H9 (cell line): Measurements from ENCODE around the gene CDH13. TPM values are rescaled to one million over a fixed set of nuclear protein-coding genes. Genes with fewer than 3 reads are reported as not detected.

Experiments used
- DNase-seq: peaks from one replicate; pipeline ENCODE4 v3.0.0-alpha.2; 2017
- H2AFZ ChIP-seq: one replicate; pipeline ENCODE4 v1.6.1; 2013; ENCODE audit warnings: mild to moderate bottlenecking, low read length, control low read depth, moderate library complexity
- H2AK5ac ChIP-seq: 2 replicates; pipeline ENCODE4 v1.6.1; 2013; ENCODE audit warnings: low read length, control low read depth, mixed read lengths; ENCODE audit not compliant: insufficient read length
- H2BK120ac ChIP-seq: one replicate; pipeline ENCODE4 v1.6.1; 2013; ENCODE audit warnings: low read depth, mild to moderate bottlenecking, low read length, control low read depth, inconsistent platforms; ENCODE audit not compliant: poor library complexity, severe bottlenecking
- H2BK12ac ChIP-seq: 2 replicates; pipeline ENCODE4 v1.6.1; 2013; ENCODE audit warnings: low read length, control low read depth, mixed read lengths, low read depth; ENCODE audit not compliant: insufficient read length
- H2BK15ac ChIP-seq: 2 replicates; pipeline ENCODE4 v1.6.1; 2013; ENCODE audit warnings: low read depth, low read length, control low read depth
- H2BK20ac ChIP-seq: one replicate; pipeline ENCODE4 v1.6.1; 2013; ENCODE audit warnings: low read depth, mild to moderate bottlenecking, low read length, control low read depth, inconsistent platforms; ENCODE audit not compliant: poor library complexity, severe bottlenecking
- H2BK5ac ChIP-seq: 2 replicates; pipeline ENCODE4 v1.6.1; 2013; ENCODE audit warnings: low read length, control low read depth, mixed read lengths; ENCODE audit not compliant: insufficient read length
- H3K14ac ChIP-seq: 2 replicates; pipeline ENCODE4 v1.6.1; 2013; ENCODE audit warnings: low read length, control low read depth; ENCODE audit not compliant: insufficient read depth
- H3K18ac ChIP-seq: 2 replicates; pipeline ENCODE4 v1.6.1; 2013; ENCODE audit warnings: low read depth, mild to moderate bottlenecking, mixed read lengths, low read length, control low read depth; ENCODE audit not compliant: insufficient read length
- H3K23ac ChIP-seq: 2 replicates; pipeline ENCODE4 v1.6.1; 2013; ENCODE audit warnings: low read length, control low read depth, mixed read lengths, low read depth; ENCODE audit not compliant: insufficient read length
- H3K23me2 ChIP-seq: 2 replicates; pipeline ENCODE4 v1.6.1; 2013; ENCODE audit warnings: low read depth, mild to moderate bottlenecking, mixed read lengths, low read length, control low read depth; ENCODE audit not compliant: insufficient read length, poor library complexity, severe bottlenecking
- H3K27ac ChIP-seq: 2 replicates; pipeline ENCODE4 v1.5.1; 2013; ENCODE audit warnings: low read length, control low read depth, mixed read lengths, low read depth; ENCODE audit not compliant: insufficient read length
- H3K27me3 ChIP-seq: 2 replicates; pipeline ENCODE4 v1.6.1; 2013; ENCODE audit warnings: low read length, control low read depth, inconsistent platforms; ENCODE audit not compliant: insufficient read depth
- H3K4ac ChIP-seq: 2 replicates; pipeline ENCODE4 v1.6.1; 2013; ENCODE audit warnings: low read depth, mild to moderate bottlenecking, control low read depth, inconsistent platforms, low read length, moderate library complexity
- H3K4me1 ChIP-seq: 2 replicates; pipeline ENCODE4 v1.6.1; 2013; ENCODE audit warnings: low read length, control low read depth, inconsistent platforms; ENCODE audit not compliant: insufficient read depth
- H3K4me2 ChIP-seq: 2 replicates; pipeline ENCODE4 v1.6.1; 2013; ENCODE audit warnings: low read length, control low read depth, mixed read lengths; ENCODE audit not compliant: insufficient read length, insufficient read depth
- H3K56ac ChIP-seq: 2 replicates; pipeline ENCODE4 v1.6.1; 2013; ENCODE audit warnings: low read depth, mild to moderate bottlenecking, mixed read lengths, low read length, control low read depth; ENCODE audit not compliant: insufficient read length
- H3K79me1 ChIP-seq: 2 replicates; pipeline ENCODE4 v1.6.1; 2013; ENCODE audit warnings: low read depth, mild to moderate bottlenecking, moderate library complexity, low read length, control low read depth, inconsistent platforms; ENCODE audit not compliant: insufficient read depth, poor library complexity, severe bottlenecking
- H3K79me2 ChIP-seq: 2 replicates; pipeline ENCODE4 v1.6.1; 2013; ENCODE audit warnings: low read length, control low read depth, inconsistent platforms; ENCODE audit not compliant: insufficient read depth
- H3K9ac ChIP-seq: 2 replicates; pipeline ENCODE4 v1.6.1; 2013; ENCODE audit warnings: low read length, control low read depth, mixed read lengths; ENCODE audit not compliant: insufficient read length; ENCODE audit errors: extremely low read depth
- H3K9me3 ChIP-seq: one replicate; pipeline ENCODE4 v1.6.1; 2013; ENCODE audit warnings: low read depth, low read length, inconsistent platforms; ENCODE audit not compliant: control insufficient read depth
- H3T11ph ChIP-seq: one replicate; pipeline ENCODE4 v1.6.1; 2013; ENCODE audit warnings: mild to moderate bottlenecking, low read length, control low read depth, inconsistent platforms
- H4K20me1 ChIP-seq: one replicate; pipeline ENCODE4 v1.6.1; 2013; ENCODE audit not compliant: control insufficient read depth, insufficient read length, insufficient read depth
- H4K5ac ChIP-seq: 2 replicates; pipeline ENCODE4 v1.6.1; 2013; ENCODE audit warnings: low read depth, mild to moderate bottlenecking, mixed read lengths, low read length, control low read depth; ENCODE audit not compliant: insufficient read length
- H4K8ac ChIP-seq: replicated peaks from 2 replicates; pipeline ENCODE4 v1.6.1; 2013; ENCODE audit warnings: low read length, control low read depth, mixed read lengths, low read depth; ENCODE audit not compliant: insufficient read length
- H4K91ac ChIP-seq: 2 replicates; pipeline ENCODE4 v1.6.1; 2013; ENCODE audit warnings: low read depth, mild to moderate bottlenecking, moderate library complexity, mixed read lengths, low read length, control low read depth; ENCODE audit not compliant: insufficient read length
- H3K27ac Mint-ChIP-seq, 3 experiments: 2 replicates in 2 of 3; 3 replicates in 1 of 3; pipeline ENCODE4 v1.8.0; 2020 to 2021; ENCODE audit warnings: mixed read lengths in 3 of 3, mild to moderate bottlenecking in 1 of 3, moderate library complexity in 1 of 3
- H3K27me3 Mint-ChIP-seq: 2 replicates; pipeline ENCODE4 v1.8.0; 2021; ENCODE audit warnings: low read depth, mild to moderate bottlenecking, moderate library complexity, mixed read lengths
- H3K36me3 Mint-ChIP-seq, 3 experiments: 2 replicates in 2 of 3; 3 replicates in 1 of 3; pipeline ENCODE4 v1.8.0; 2020 to 2021; ENCODE audit warnings: low read depth in 3 of 3, mixed read lengths in 3 of 3; ENCODE audit not compliant: insufficient read depth in 1 of 3
- H3K4me1 Mint-ChIP-seq, 2 experiments: 2 replicates each; pipeline ENCODE4 v1.8.0; 2020; ENCODE audit warnings: mixed read lengths in 2 of 2
- H3K4me3 Mint-ChIP-seq, 2 experiments: 2 replicates in 1 of 2; 3 replicates in 1 of 2; pipeline ENCODE4 v1.8.0; 2020 to 2021; ENCODE audit warnings: mild to moderate bottlenecking in 2 of 2, mixed read lengths in 2 of 2, moderate library complexity in 1 of 2
- H3K9me3 Mint-ChIP-seq, 2 experiments: 2 replicates in 1 of 2; 3 replicates in 1 of 2; pipeline ENCODE4 v1.8.0; 2020; ENCODE audit warnings: mild to moderate bottlenecking in 2 of 2, mixed read lengths in 2 of 2, moderate library complexity in 1 of 2
- CTCF ChIP-seq: fragments of 200-600 bp; sonication (generic); conservative IDR thresholded peaks from 3 replicates; pipeline ENCODE4 v1.8.0; 2021; ENCODE audit warnings: antibody characterized with exemption, mild to moderate bottlenecking
- WGBS: extraction: QIAGEN DNeasy Blood & Tissue Kit; methylation state at CpG from one replicate; pipeline ENCODE4 v1.1.7; 2013; ENCODE audit warnings: missing lambda C conversion rate, low lambda C conversion rate, mixed read lengths; ENCODE audit not compliant: insufficient read length; ENCODE audit errors: extremely low coverage; 5-methylcytosine and 5-hydroxymethylcytosine counted together
- total RNA-seq: library from RNA; stranded (reverse); gene quantifications from 2 replicates; pipeline ENCODE4 v1.2.1, GENCODE V29; 2021

CDH13 gene
- total RNA-seq, 1 experiment from 2014 or later: 1.5 TPM

- no peaks in the 10 kb centered on the region for H3K4me1 Mint-ChIP-seq
- no peaks in the 10 kb centered on the region for H3K27me3 ChIP-seq
- H2AK5ac ChIP-seq: no peak overlapping the region
- no peak overlapping the region for H4K8ac ChIP-seq
- no peaks in the 10 kb centered on the region for H3K23me2 ChIP-seq
- no peak overlapping the region for H2BK120ac ChIP-seq
- no peak overlapping the region for H3K4me2 ChIP-seq
- no peak overlapping the region for H3K56ac ChIP-seq
- H3K27ac ChIP-seq: no peak overlapping the region
- no peak overlapping the region for H2BK5ac ChIP-seq
- H2BK15ac ChIP-seq: no peak overlapping the region
- no peak overlapping the region for H2BK20ac ChIP-seq
- no peak overlapping the region for H3K4ac ChIP-seq
- no peak overlapping the region for H3K9ac ChIP-seq
- no peaks in the 10 kb centered on the region for H3K79me1 ChIP-seq
- no peak overlapping the region for H3K14ac ChIP-seq
- H3K18ac ChIP-seq: no peak overlapping the region
- H3T11ph ChIP-seq: no peak overlapping the region
- H2BK12ac ChIP-seq: no peak overlapping the region
- H3K36me3 Mint-ChIP-seq: no peaks in the 10 kb centered on the region
- WGBS: no CpG with 5 or more reads among the region's 12 CpGs
- H4K20me1 ChIP-seq: no peaks in the 10 kb centered on the region
- H3K23ac ChIP-seq: no peak overlapping the region
- H4K91ac ChIP-seq: no peak overlapping the region
- no peak overlapping the region for H3K27ac Mint-ChIP-seq
- H4K5ac ChIP-seq: no peak overlapping the region
- H3K9me3 Mint-ChIP-seq: no peaks in the 10 kb centered on the region; a peak in 1 of 5 replicates
- peaks cover 3% of the 10 kb centered on the region; the same call in 1 of the 2 replicates for H3K27me3 Mint-ChIP-seq
- H3K4me3 Mint-ChIP-seq: no peak overlapping the region
- TF ChIP-seq CTCF: no peak
- no peaks in the 10 kb centered on the region for H3K79me2 ChIP-seq
- no peaks in the 10 kb centered on the region for H3K9me3 ChIP-seq
- H2AFZ ChIP-seq: no peak overlapping the region
- DNase-seq: no peak
- H3K4me1 ChIP-seq: no peaks in the 10 kb centered on the region
These were observed 739.5 kb downstream of the CDH13 start for GRCh38 chr16:83366228-83366627.
